HepG2 (cell line): ENCODE data around the gene CD4. TPM values are rescaled to one million over a fixed set of nuclear protein-coding genes. Genes with fewer than 3 reads are reported as not detected.

Source experiments
- ATF7 ChIP-seq, 2 experiments: fragments of 450-650 bp in 1 of 2; sonication (generic) in 1 of 2; formaldehyde crosslinking in 1 of 2; IDR thresholded peaks; 2 replicates each; pipeline versions ENCODE4 v1.4.0 to v1.6.1; 2016 to 2020; ENCODE audit warnings: antibody characterized with exemption in 1 of 2, mild to moderate bottlenecking in 1 of 2, missing genetic modification reagents in 1 of 2
- HES4 ChIP-seq: sonication (generic); formaldehyde crosslinking; IDR thresholded peaks from 2 replicates; pipeline ENCODE4 v1.9.0; 2021; ENCODE audit warnings: mild to moderate bottlenecking, missing genetic modification reagents, borderline replicate concordance
- KDM5A ChIP-seq: fragments of 200-600 bp; sonication (generic); IDR thresholded peaks from 2 replicates; pipeline ENCODE4 v1.7.0; 2018; ENCODE audit warnings: antibody characterized with exemption, mild to moderate bottlenecking, low read length, borderline replicate concordance
- KLF16 ChIP-seq, 2 experiments: sonication (generic) in 1 of 2; formaldehyde crosslinking in 1 of 2; IDR thresholded peaks; 2 replicates each; pipeline versions ENCODE4 v1.6.1 to v1.8.0; 2016 to 2023; ENCODE audit warnings: missing genetic modification reagents in 2 of 2, missing compliant biosample characterization in 1 of 2
- PRMT3 ChIP-seq: sonication (generic); formaldehyde crosslinking; IDR thresholded peaks from 2 replicates; pipeline ENCODE4 v1.8.1; 2022; ENCODE audit warnings: low read depth, mild to moderate bottlenecking, moderate library complexity, missing genetic modification reagents, borderline replicate concordance
- ZNF318 ChIP-seq: sonication (generic); formaldehyde crosslinking; IDR thresholded peaks from 2 replicates; pipeline ENCODE4 v1.4.0; 2020; ENCODE audit warnings: mild to moderate bottlenecking, missing genetic modification reagents
- ZNF550 ChIP-seq: sonication (generic); formaldehyde crosslinking; IDR thresholded peaks from 2 replicates; pipeline ENCODE4 v1.4.0; 2020; ENCODE audit warnings: mild to moderate bottlenecking, missing genetic modification reagents, borderline replicate concordance
- polyA plus RNA-seq, 8 experiments: library from polyadenylated mRNA; depleted of rRNA in 3 of 8; stranded (reverse) in 7 of 8; unstranded in 1 of 8; fragments of >200 nt; fragmentation: Illumina TruSeq in 4 of 8; extraction: Trizol in 4 of 8; gene quantifications; 2 replicates each; pipeline versions ENCODE4 v1.2.1 to v1.2.3, GENCODE V29; 2011 to 2016; ENCODE audit warnings: low read depth in 4 of 8, missing spikeins in 1 of 8, mixed read lengths in 1 of 8; ENCODE audit not compliant: insufficient read depth in 1 of 8
- total RNA-seq, 5 experiments: library from RNA; depleted of rRNA; stranded (reverse); fragments of >200 nt; fragmentation: Illumina TruSeq; extraction: Trizol; gene quantifications; 2 replicates each; pipeline ENCODE4 v1.2.3, GENCODE V29; 2016; ENCODE audit warnings: low read depth in 1 of 5
- TF ChIP-seq, protein P1 (sequence below): sonication (generic); formaldehyde crosslinking; conservative IDR thresholded peaks from 2 replicates; pipeline ENCODE4 v1.5.0; 2020; ENCODE audit warnings: missing genetic modification reagents
- TF ChIP-seq, protein P2 (sequence below): sonication (generic); formaldehyde crosslinking; IDR thresholded peaks from 2 replicates; pipeline ENCODE4 v1.5.0; 2020; ENCODE audit warnings: missing genetic modification reagents, mild to moderate bottlenecking, borderline replicate concordance
- TF ChIP-seq, protein P3 (sequence below): sonication (generic); formaldehyde crosslinking; IDR thresholded peaks from 2 replicates; pipeline ENCODE4 v1.9.0; 2021; ENCODE audit warnings: missing genetic modification reagents, borderline replicate concordance

CD4 gene
- total and polyA plus RNA-seq, 2 of the 13 experiments (the other 11 are each of a cell fraction or from before 2014, with no cell fraction given) = 0.07 to 0.95 TPM

GRCh38 chr12:6778574-6779550 lies 10.5 kb upstream of the CD4 start (continued):
- TF ChIP-seq ZNF318 (CRISPR knock-in tag) = no peak
- TF ChIP-seq, protein P1, sequence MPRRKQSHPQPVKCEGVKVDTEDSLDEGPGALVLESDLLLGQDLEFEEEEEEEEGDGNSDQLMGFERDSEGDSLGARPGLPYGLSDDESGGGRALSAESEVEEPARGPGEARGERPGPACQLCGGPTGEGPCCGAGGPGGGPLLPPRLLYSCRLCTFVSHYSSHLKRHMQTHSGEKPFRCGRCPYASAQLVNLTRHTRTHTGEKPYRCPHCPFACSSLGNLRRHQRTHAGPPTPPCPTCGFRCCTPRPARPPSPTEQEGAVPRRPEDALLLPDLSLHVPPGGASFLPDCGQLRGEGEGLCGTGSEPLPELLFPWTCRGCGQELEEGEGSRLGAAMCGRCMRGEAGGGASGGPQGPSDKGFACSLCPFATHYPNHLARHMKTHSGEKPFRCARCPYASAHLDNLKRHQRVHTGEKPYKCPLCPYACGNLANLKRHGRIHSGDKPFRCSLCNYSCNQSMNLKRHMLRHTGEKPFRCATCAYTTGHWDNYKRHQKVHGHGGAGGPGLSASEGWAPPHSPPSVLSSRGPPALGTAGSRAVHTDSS (CRISPR knock-in tag) = no peak
- TF ChIP-seq, protein P2, sequence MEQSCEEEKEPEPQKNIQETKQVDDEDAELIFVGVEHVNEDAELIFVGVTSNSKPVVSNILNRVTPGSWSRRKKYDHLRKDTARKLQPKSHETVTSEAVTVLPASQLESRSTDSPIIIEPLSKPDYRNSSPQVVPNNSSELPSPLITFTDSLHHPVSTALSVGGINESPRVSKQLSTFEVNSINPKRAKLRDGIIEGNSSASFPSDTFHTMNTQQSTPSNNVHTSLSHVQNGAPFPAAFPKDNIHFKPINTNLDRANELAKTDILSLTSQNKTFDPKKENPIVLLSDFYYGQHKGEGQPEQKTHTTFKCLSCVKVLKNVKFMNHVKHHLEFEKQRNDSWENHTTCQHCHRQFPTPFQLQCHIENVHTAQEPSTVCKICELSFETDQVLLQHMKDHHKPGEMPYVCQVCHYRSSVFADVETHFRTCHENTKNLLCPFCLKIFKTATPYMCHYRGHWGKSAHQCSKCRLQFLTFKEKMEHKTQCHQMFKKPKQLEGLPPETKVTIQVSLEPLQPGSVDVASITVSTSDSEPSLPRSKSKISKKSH = peak; percentile 48; the same call in 1 of the 2 replicates
- peak; percentile 45; the same call in 1 of the 2 replicates for TF ChIP-seq KDM5A
- TF ChIP-seq ZNF550 = no peak
- TF ChIP-seq KLF16 (CRISPR knock-in tag; IDR thresholded peaks at IDR 0.05) = peak in 1 of 2 experiments; percentile 87; a peak in 2 of 4 replicates
- no peak for TF ChIP-seq HES4
- TF ChIP-seq ATF7 (IDR thresholded peaks at IDR 0.05) = no peak
- no peak for TF ChIP-seq ATF7 (CRISPR knock-in tag; IDR thresholded peaks at IDR 0.05)
- TF ChIP-seq, protein P3, sequence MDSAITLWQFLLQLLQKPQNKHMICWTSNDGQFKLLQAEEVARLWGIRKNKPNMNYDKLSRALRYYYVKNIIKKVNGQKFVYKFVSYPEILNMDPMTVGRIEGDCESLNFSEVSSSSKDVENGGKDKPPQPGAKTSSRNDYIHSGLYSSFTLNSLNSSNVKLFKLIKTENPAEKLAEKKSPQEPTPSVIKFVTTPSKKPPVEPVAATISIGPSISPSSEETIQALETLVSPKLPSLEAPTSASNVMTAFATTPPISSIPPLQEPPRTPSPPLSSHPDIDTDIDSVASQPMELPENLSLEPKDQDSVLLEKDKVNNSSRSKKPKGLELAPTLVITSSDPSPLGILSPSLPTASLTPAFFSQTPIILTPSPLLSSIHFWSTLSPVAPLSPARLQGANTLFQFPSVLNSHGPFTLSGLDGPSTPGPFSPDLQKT = no peak
- TF ChIP-seq PRMT3 (CRISPR knock-in tag) = no peak
